Osteoblast (primary cell): Measurements from ENCODE around the gene DUOX1. TPM values are rescaled to one million over a fixed set of nuclear protein-coding genes. Genes with fewer than 3 reads are reported as not detected.

Source experiments
- DNase-seq: peaks from one replicate; pipeline ENCODE4 v3.0.0; 2011; ENCODE audit warnings: low spot score, mixed read lengths; ENCODE audit not compliant: insufficient read length; ENCODE audit errors: missing footprints
- H2AFZ ChIP-seq: 2 replicates; pipeline ENCODE4 v1.6.0; 2011; ENCODE audit warnings: mild to moderate bottlenecking, low read length
- H3K27ac ChIP-seq: 2 replicates; pipeline ENCODE4 v1.5.1; 2011; ENCODE audit warnings: mild to moderate bottlenecking, low read depth, low read length, moderate library complexity
- H3K27me3 ChIP-seq: 2 replicates; pipeline ENCODE4 v1.6.0; 2012; ENCODE audit warnings: mild to moderate bottlenecking, control low read depth, inconsistent platforms, low read length, moderate library complexity; ENCODE audit not compliant: insufficient read depth
- H3K36me3 ChIP-seq: 2 replicates; pipeline ENCODE4 v1.5.1; 2011; ENCODE audit warnings: mild to moderate bottlenecking, low read length, control low read depth, moderate library complexity; ENCODE audit not compliant: insufficient read depth
- H3K4me1 ChIP-seq: 2 replicates; pipeline ENCODE4 v1.5.1; 2011; ENCODE audit warnings: mild to moderate bottlenecking, low read length, control low read depth, moderate library complexity; ENCODE audit not compliant: insufficient read depth
- H3K4me2 ChIP-seq: 2 replicates; pipeline ENCODE4 v1.6.0; 2011; ENCODE audit warnings: mild to moderate bottlenecking, low read length; ENCODE audit not compliant: insufficient read depth
- H3K4me3 ChIP-seq: fragments of 200-600 bp; sonication (generic); 3 replicates; pipeline ENCODE4 v1.5.1; 2012; ENCODE audit warnings: mild to moderate bottlenecking, low read length, inconsistent platforms; ENCODE audit not compliant: insufficient read depth
- H3K79me2 ChIP-seq: 2 replicates; pipeline ENCODE4 v1.6.0; 2012; ENCODE audit warnings: mild to moderate bottlenecking, low read length, control low read depth, inconsistent platforms; ENCODE audit not compliant: insufficient read depth
- H3K9me3 ChIP-seq: 2 replicates; pipeline ENCODE4 v1.5.1; 2011; ENCODE audit warnings: low read depth, low read length, control low read depth
- H4K20me1 ChIP-seq: 2 replicates; pipeline ENCODE4 v1.6.0; 2012; ENCODE audit warnings: mild to moderate bottlenecking, low read length, control low read depth; ENCODE audit not compliant: insufficient read depth
- total RNA-seq: library from RNA; depleted of rRNA; stranded (reverse); fragments of >200 nt; gene quantifications from 2 replicates; pipeline ENCODE4 v1.2.3, GENCODE V29; 2012
- TF ChIP-seq, protein P1 (sequence below): IDR thresholded peaks from 2 replicates; pipeline ENCODE4 v1.5.1; 2011; ENCODE audit warnings: mild to moderate bottlenecking, low read depth, low read length, moderate library complexity; ENCODE audit errors: extremely low read depth

DUOX1 gene
- total RNA-seq, 1 donor, result under 0.01 TPM

DNA sequence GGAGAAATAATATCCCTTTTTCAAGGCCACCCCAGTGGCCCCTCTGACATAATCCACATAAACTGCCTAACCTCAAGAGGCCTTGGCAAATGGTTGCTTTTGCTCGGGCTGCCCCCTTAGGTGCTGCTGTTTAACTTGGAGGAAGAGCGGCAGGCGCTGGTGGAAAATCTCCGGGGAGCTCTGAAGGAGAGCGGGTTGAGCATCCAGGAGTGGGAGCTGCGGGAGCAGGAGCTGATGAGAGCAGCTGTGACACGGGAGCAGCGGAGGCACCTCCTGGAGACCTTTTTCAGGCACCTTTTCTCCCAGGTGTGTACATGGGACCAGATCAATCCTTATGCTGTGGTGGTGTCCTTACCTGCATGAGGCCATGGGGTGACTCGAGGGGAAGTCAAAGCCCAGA lies 15.0 kb downstream of the DUOX1 start:
- DNase-seq, result peak; percentile 47
- H3K4me1 ChIP-seq, result peaks cover 10% of the 10 kb centered on the region
- H3K27me3 ChIP-seq, result peaks cover 10% of the 10 kb centered on the region
- TF ChIP-seq, protein P1, sequence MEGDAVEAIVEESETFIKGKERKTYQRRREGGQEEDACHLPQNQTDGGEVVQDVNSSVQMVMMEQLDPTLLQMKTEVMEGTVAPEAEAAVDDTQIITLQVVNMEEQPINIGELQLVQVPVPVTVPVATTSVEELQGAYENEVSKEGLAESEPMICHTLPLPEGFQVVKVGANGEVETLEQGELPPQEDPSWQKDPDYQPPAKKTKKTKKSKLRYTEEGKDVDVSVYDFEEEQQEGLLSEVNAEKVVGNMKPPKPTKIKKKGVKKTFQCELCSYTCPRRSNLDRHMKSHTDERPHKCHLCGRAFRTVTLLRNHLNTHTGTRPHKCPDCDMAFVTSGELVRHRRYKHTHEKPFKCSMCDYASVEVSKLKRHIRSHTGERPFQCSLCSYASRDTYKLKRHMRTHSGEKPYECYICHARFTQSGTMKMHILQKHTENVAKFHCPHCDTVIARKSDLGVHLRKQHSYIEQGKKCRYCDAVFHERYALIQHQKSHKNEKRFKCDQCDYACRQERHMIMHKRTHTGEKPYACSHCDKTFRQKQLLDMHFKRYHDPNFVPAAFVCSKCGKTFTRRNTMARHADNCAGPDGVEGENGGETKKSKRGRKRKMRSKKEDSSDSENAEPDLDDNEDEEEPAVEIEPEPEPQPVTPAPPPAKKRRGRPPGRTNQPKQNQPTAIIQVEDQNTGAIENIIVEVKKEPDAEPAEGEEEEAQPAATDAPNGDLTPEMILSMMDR, result no peak
- no peaks in the 10 kb centered on the region for H3K79me2 ChIP-seq
- no peak overlapping the region for H3K4me3 ChIP-seq
- no peaks in the 10 kb centered on the region for H3K36me3 ChIP-seq
- H3K9me3 ChIP-seq, result no peaks in the 10 kb centered on the region
- H2AFZ ChIP-seq, result no peak overlapping the region
- H3K27ac ChIP-seq, result no peak overlapping the region
- H4K20me1 ChIP-seq, result no peaks in the 10 kb centered on the region
- no peak overlapping the region for H3K4me2 ChIP-seq

DNA sequence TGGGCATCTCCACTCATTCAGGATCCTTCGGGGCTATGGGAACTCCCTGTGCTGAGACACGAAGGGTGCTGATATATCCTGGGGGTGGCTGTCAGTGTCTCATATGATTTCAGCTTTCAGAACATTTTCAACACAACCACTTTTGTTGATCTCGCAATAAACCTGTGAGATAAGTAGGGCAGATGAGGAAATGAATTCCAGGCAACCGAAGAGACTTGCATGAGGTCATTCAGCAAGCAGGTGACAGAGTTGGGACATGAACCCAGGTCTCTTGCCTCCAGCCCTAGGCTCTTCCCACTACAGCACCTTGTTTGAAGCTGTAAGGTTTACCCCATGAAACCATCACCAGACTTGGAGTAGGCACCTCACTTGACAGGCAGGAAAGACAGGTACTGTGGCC lies 16.6 kb downstream of the DUOX1 start:
- no peak overlapping the region for H3K4me3 ChIP-seq
- TF ChIP-seq, protein P1, result no peak
- H3K4me1 ChIP-seq, result peaks cover 17% of the 10 kb centered on the region
- H3K27ac ChIP-seq, result no peak overlapping the region
- no peak overlapping the region for H2AFZ ChIP-seq
- H3K4me2 ChIP-seq, result no peak overlapping the region
- H4K20me1 ChIP-seq, result no peaks in the 10 kb centered on the region
- H3K9me3 ChIP-seq, result no peaks in the 10 kb centered on the region
- peak; percentile 76 for DNase-seq
- H3K36me3 ChIP-seq, result no peaks in the 10 kb centered on the region
- no peaks in the 10 kb centered on the region for H3K79me2 ChIP-seq
- peaks cover 6% of the 10 kb centered on the region for H3K27me3 ChIP-seq

DNA sequence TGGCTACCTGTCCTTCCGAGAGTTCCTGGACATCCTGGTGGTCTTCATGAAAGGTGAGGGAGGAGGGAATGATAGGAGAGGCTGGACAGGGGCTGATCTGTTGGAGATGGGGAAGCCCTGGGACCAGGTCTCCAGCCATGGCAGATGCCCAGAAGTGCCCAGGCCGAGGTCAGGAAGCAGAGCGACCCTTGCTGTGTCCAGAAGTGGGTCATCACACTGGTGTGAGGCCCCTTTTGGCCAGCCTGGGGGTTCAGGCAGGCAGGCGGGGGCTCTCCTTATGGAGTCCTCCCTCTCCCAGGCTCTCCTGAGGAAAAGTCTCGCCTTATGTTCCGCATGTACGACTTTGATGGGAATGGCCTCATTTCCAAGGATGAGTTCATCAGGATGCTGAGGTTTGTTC lies 17.8 kb downstream of the DUOX1 start:
- no peak overlapping the region for H3K4me2 ChIP-seq
- TF ChIP-seq, protein P1, result no peak
- H3K36me3 ChIP-seq, result no peaks in the 10 kb centered on the region
- H2AFZ ChIP-seq, result no peak overlapping the region
- peaks cover 6% of the 10 kb centered on the region for H3K27me3 ChIP-seq
- no peak overlapping the region for H3K4me3 ChIP-seq
- H4K20me1 ChIP-seq, result no peaks in the 10 kb centered on the region
- peaks cover 17% of the 10 kb centered on the region for H3K4me1 ChIP-seq
- no peaks in the 10 kb centered on the region for H3K79me2 ChIP-seq
- no peak for DNase-seq
- H3K27ac ChIP-seq, result no peak overlapping the region
- H3K9me3 ChIP-seq, result no peaks in the 10 kb centered on the region

DNA sequence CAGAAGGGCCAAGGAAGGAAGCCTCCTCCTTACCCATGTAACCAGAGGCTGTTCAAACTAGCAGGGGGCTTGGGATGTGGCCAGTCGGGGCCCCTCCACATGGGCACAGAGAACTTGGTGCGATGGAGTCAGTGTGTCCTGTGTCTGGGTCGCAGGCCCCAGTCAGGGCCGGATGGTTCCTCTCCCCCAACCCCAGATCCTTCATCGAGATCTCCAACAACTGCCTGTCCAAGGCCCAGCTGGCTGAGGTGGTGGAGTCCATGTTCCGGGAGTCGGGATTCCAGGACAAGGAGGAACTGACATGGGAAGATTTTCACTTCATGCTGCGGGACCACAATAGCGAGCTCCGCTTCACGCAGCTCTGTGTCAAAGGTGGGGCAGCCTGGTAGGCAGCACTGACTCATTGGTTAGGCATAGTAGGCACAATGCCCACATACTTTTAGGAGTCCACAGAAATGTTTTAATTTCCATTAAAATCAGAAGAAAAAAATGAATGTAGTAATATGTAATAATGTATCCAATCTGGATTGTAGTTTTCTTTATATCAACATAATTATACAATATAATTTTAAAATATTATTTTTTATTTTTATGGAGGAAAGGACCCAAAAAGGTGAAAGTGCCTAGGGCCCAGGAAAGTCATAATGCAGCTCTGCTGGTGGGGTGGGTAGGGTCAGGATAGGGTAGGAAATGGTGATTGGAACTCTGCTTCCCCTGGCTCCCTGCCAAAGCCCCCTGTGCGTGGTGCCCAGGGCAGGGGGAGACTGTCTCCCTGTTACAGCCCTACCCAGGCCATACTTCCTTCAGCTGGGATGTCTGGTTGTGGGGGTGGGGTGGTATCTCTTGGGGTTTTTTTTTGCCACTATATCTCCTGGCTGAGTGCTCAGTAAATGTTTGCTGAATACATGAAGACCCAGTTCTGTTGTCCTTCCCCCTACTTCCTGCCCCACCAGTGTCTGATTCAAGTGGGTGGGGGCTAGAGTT lies 18.6 kb downstream of the DUOX1 start:
- Histone ChIP-seq H3K27me3 (peaks cover 6% of the 10 kb centered on the region), H3K4me2 (no peak overlapping the region), H3K9me3 (no peaks in the 10 kb centered on the region), H3K4me1 (peaks cover 17% of the 10 kb centered on the region), H3K27ac (no peak overlapping the region), H2AFZ (no peak overlapping the region), H4K20me1 (no peaks in the 10 kb centered on the region), H3K36me3 (no peaks in the 10 kb centered on the region), H3K4me3 (no peak overlapping the region), H3K79me2 (no peaks in the 10 kb centered on the region)
- TF ChIP-seq, protein P1, result no peak
- peak; percentile 74 for DNase-seq
